MM.1S (cell line): ENCODE data around the gene TSPEAR.

Source experiments
- CTCF ChIP-seq: fragments of 300-600 bp; sonication (generic); IDR thresholded peaks from 2 replicates; pipeline ENCODE4 v1.5.1; 2016; ENCODE audit warnings: antibody characterized with exemption, low read length, mixed read lengths
- EZH2 ChIP-seq: fragments of 300-600 bp; sonication (generic); optimal IDR thresholded peaks from 2 replicates; pipeline ENCODE3; 2017; ENCODE audit warnings: low read depth, mild to moderate bottlenecking, antibody characterized with exemption, low read length, mixed read lengths

- no peak for TF ChIP-seq EZH2
- no peak for TF ChIP-seq CTCF
Measured at GRCh38 chr21:44598061-44598460, 113.3 kb downstream of the TSPEAR start.
